ENCODE data around the gene TRDMT1. TPM values are rescaled to one million over a fixed set of nuclear protein-coding genes. Genes with fewer than 3 reads are reported as not detected.

The TRDMT1 gene
- total RNA-seq, 1 experiment from 2014 or later, result 20.2 TPM

DNA sequence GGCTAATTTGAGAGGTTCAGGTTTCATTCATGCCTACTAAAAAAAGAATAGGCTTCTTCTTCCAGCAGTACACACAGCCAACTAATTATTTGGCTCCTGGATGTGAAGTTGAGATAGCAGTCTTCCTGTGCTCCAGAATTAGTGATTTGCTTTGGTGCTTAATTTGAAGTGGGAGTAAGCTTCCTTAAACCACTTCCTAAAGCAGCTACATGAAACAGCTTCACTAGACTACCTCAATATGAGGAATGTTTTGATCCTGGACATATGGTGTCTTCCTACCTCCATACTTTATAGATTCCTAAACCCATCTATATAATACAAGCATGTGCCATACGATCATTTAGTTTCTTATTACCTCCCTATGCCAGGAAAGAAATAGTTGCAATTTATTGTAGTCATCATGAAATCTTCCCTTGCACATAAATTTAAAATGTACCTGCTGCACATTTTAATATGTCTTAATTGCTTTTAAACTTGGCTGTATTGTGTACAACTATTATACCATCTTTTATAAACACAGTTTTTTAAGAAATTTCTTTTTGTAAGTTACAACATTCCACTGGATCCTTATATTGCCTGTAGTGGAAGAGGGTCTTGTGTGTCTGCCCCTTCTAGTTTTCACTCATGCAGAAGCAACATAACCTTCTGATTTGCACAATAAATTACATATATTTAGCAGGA, 35.1 kb upstream of the TRDMT1 start:
- no peak overlapping the region for H4K91ac ChIP-seq (ENCODE audit: insufficient read length, low read depth, low read length)
- no peaks in the 10 kb centered on the region for H3K9me3 Mint-ChIP-seq
- H3K56ac ChIP-seq (ENCODE audit: insufficient read length, low read depth, low read length), result no peak overlapping the region
- H3K4me1 Mint-ChIP-seq, result 0 out of 4 replicates have a peak, but pooled peaks cover 2 to 5% of the 10 kb centered on the region in 2 experiments
- TF ChIP-seq, protein P1, sequence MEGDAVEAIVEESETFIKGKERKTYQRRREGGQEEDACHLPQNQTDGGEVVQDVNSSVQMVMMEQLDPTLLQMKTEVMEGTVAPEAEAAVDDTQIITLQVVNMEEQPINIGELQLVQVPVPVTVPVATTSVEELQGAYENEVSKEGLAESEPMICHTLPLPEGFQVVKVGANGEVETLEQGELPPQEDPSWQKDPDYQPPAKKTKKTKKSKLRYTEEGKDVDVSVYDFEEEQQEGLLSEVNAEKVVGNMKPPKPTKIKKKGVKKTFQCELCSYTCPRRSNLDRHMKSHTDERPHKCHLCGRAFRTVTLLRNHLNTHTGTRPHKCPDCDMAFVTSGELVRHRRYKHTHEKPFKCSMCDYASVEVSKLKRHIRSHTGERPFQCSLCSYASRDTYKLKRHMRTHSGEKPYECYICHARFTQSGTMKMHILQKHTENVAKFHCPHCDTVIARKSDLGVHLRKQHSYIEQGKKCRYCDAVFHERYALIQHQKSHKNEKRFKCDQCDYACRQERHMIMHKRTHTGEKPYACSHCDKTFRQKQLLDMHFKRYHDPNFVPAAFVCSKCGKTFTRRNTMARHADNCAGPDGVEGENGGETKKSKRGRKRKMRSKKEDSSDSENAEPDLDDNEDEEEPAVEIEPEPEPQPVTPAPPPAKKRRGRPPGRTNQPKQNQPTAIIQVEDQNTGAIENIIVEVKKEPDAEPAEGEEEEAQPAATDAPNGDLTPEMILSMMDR (conservative IDR thresholded peaks at IDR 0.05), result no peak
- H3K4me1 ChIP-seq (ENCODE audit: insufficient read depth, low read length), result no peaks in the 10 kb centered on the region
- H3K36me3 Mint-ChIP-seq (ENCODE audit: insufficient read depth in 1 of 3, low read depth in 3 of 3), result peaks cover 25 to 57% (median 54%) of the 10 kb centered on the region in 3 experiments
- no peak for DNase-seq
- no peak overlapping the region for H3K14ac ChIP-seq (ENCODE audit: insufficient read depth, low read length)
- H2AK5ac ChIP-seq (ENCODE audit: insufficient read length, low read length), result no peak overlapping the region
- WGBS (ENCODE audit: extremely low coverage, insufficient read length, low lambda C conversion rate), result no CpG with 5 or more reads among the region's 1 CpG
- H4K20me1 ChIP-seq (ENCODE audit: control insufficient read depth, insufficient read depth, insufficient read length), result no peaks in the 10 kb centered on the region
- no peaks in the 10 kb centered on the region for H3K9me3 ChIP-seq (ENCODE audit: control insufficient read depth, low read depth, low read length)
- H4K5ac ChIP-seq (ENCODE audit: insufficient read length, low read depth, low read length), result no peak overlapping the region
- H2BK120ac ChIP-seq (ENCODE audit: low read depth, low read length, poor library complexity, severe bottlenecking), result no peak overlapping the region
- H2BK20ac ChIP-seq (ENCODE audit: low read depth, low read length, poor library complexity, severe bottlenecking), result no peak overlapping the region
- H3K79me2 ChIP-seq (ENCODE audit: insufficient read depth, low read length), result no peaks in the 10 kb centered on the region
- H3K9ac ChIP-seq (ENCODE audit: extremely low read depth, insufficient read length, low read length), result no peak overlapping the region
- H3K4ac ChIP-seq (ENCODE audit: low read depth, low read length), result no peak overlapping the region
- H2BK12ac ChIP-seq (ENCODE audit: insufficient read length, low read depth, low read length), result no peak overlapping the region
- no peaks in the 10 kb centered on the region for H3K79me1 ChIP-seq (ENCODE audit: insufficient read depth, low read depth, low read length, poor library complexity, severe bottlenecking)
- H3K4me2 ChIP-seq (ENCODE audit: insufficient read depth, insufficient read length, low read length), result no peak overlapping the region
- H3K4me3 Mint-ChIP-seq, result no peak overlapping the region
- no peak overlapping the region for H3K27ac Mint-ChIP-seq
- H3K27me3 Mint-ChIP-seq (ENCODE audit: low read depth), result no peaks in the 10 kb centered on the region
- no peaks in the 10 kb centered on the region for H3K23me2 ChIP-seq (ENCODE audit: insufficient read length, low read depth, low read length, poor library complexity, severe bottlenecking)
- H2AFZ ChIP-seq (ENCODE audit: low read length), result no peak overlapping the region
- no peak overlapping the region for H3K23ac ChIP-seq (ENCODE audit: insufficient read length, low read depth, low read length)
- H3K27me3 ChIP-seq (ENCODE audit: insufficient read depth, low read length), result no peaks in the 10 kb centered on the region
- H2BK15ac ChIP-seq (ENCODE audit: low read depth, low read length), result no peak overlapping the region
- H3K18ac ChIP-seq (ENCODE audit: insufficient read length, low read depth, low read length), result no peak overlapping the region
- no peak overlapping the region for H3T11ph ChIP-seq (ENCODE audit: low read length)
- no peak overlapping the region for H4K8ac ChIP-seq (replicated peaks; ENCODE audit: insufficient read length, low read depth, low read length)
- no peak overlapping the region for H2BK5ac ChIP-seq (ENCODE audit: insufficient read length, low read length)
- H3K27ac ChIP-seq (ENCODE audit: insufficient read length, low read depth, low read length), result no peak overlapping the region

Data from H9 (cell line).